Measurements from ENCODE around the gene UBN1.

UBN1 gene

DNA sequence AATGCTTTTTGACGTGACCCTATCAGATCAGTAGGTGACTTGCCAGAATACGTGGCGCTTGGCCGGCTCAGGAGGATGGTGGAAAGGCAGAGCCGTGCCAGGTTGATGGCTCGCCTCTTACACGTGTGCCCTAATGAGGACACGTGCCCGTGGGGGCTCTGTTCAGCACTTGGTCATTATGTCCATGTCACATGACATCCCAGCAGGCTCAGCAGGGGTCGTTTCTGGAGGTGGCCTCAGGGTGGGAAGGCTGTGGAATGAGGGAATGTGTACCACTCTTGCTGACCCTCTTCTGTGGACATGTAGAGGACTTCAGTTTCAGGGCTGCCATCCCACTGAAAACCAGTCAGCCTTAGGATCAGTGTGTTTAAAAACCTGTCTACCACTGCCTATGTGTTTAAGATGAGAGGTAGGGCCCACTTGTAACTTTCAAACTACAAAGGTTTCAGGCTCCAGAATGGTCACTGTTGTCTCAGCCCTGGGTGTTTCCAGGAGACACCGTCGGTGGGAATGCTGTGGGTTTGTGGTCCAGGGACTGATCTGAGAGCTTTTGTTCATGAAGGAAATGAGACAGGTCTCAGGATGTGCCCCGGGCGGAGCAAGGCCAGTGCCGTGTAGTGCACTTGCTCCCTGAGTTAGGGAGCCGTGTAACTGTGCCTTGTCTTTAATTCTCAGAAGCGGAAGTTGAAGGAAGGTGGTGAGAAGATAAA, 12.1 kb downstream of the UBN1 start:
- TF ChIP-seq, protein P1, sequence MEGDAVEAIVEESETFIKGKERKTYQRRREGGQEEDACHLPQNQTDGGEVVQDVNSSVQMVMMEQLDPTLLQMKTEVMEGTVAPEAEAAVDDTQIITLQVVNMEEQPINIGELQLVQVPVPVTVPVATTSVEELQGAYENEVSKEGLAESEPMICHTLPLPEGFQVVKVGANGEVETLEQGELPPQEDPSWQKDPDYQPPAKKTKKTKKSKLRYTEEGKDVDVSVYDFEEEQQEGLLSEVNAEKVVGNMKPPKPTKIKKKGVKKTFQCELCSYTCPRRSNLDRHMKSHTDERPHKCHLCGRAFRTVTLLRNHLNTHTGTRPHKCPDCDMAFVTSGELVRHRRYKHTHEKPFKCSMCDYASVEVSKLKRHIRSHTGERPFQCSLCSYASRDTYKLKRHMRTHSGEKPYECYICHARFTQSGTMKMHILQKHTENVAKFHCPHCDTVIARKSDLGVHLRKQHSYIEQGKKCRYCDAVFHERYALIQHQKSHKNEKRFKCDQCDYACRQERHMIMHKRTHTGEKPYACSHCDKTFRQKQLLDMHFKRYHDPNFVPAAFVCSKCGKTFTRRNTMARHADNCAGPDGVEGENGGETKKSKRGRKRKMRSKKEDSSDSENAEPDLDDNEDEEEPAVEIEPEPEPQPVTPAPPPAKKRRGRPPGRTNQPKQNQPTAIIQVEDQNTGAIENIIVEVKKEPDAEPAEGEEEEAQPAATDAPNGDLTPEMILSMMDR (IDR thresholded peaks at IDR 0.05; ENCODE audit: control insufficient read depth, extremely low read depth, insufficient read depth) = no peak
- no peak overlapping the region for H3K4me3 ChIP-seq (ENCODE audit: low read depth, low read length)
- no peak for DNase-seq (ENCODE audit: low read depth)

DNA sequence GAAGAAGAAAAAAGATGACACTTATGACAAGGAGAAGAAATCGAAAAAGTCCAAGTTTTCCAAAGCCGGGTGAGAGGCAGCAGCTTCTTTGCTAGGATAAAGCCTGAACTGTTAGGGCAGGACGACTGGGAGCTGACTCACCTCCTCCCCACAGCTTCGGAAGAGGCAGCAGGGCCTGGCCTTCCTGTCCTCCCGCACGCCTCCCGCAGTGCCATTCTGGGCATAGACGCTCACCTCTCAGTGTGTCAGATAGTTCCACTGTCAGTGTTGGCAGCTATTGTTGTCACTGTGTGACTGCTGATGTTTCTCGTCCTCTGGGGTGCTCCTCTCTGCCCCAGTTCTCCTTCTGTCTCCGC, 12.6 kb downstream of the UBN1 start:
- TF ChIP-seq, protein P1 (IDR thresholded peaks at IDR 0.05; ENCODE audit: control insufficient read depth, extremely low read depth, insufficient read depth) = no peak
- no peak for DNase-seq (ENCODE audit: low read depth)
- no peak overlapping the region for H3K4me3 ChIP-seq (ENCODE audit: low read depth, low read length)

DNA sequence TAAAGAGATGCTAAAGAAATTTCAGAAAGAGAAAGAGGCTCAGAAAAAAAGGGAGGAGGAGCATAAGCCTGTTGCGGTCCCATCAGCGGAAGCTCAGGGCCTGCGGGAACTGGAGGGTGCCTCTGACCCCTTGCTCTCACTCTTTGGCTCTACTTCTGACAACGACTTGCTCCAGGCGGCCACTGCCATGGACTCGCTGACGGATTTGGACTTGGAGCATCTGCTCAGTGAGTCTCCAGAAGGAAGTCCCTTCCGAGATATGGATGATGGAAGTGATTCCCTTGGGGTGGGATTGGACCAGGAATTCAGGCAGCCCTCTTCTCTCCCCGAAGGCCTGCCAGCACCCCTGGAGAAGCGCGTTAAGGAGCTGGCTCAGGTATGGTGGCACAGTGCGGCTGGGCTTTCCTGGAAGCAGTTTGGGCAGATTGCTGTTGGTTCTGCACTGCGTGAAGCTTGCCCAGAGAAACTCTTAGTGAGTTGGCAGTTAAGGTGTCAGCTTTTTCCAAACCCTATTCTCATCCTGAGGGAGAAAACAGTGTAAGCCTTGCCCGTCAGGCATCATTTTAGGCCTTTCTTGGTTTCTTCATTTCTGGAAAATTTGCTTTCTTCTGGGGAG, 13.6 kb downstream of the UBN1 start:
- H3K4me3 ChIP-seq (ENCODE audit: low read depth, low read length) = no peak overlapping the region
- DNase-seq (ENCODE audit: low read depth) = no peak
- TF ChIP-seq, protein P1 (IDR thresholded peaks at IDR 0.05; ENCODE audit: control insufficient read depth, extremely low read depth, insufficient read depth) = no peak

DNA sequence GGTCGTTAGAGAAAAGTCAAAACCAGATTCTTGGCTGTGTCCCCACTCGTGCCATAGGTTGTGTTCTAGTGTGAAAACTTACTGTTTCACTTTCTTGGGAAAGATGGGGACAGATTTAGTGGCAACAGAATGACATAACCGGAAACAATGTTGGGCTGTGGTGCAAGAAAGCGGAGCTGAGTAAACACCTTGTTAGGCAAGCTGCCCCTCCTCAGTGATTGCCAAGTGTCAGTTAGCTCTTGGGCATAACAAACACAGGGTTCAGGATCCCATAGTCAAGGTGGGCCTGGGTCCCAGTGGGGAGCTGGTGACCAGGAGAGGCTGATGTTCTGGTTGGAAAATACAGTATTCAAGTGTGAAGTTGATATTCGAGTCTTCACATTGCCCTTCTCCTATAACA, 15.4 kb downstream of the UBN1 start:
- TF ChIP-seq, protein P1 (IDR thresholded peaks at IDR 0.05; ENCODE audit: control insufficient read depth, extremely low read depth, insufficient read depth) = no peak
- H3K4me3 ChIP-seq (ENCODE audit: low read depth, low read length) = no peak overlapping the region
- peak; percentile 73 for DNase-seq (ENCODE audit: low read depth)

DNA sequence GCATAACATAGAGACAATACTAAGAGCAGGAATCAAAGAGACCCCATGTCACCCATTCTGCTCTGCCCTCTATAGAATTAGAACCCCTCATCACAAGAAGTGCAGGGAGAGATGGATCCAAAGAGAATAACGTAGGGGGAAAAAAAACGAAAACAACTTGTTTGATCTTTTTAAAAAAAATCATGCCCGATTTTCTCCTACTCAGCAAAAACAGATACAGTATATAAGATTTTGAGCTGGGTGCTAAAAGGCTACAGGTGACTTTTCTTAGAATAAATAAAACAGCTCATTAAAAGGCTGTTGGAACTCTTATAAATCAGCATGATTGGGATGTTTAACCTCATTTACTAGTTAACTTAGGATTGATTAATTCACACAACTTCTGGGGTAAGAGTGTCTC, 17.4 kb downstream of the UBN1 start:
- no peak overlapping the region for H3K4me3 ChIP-seq (ENCODE audit: low read depth, low read length)
- DNase-seq (ENCODE audit: low read depth) = no peak
- TF ChIP-seq, protein P1 (IDR thresholded peaks at IDR 0.05; ENCODE audit: control insufficient read depth, extremely low read depth, insufficient read depth) = no peak

DNA sequence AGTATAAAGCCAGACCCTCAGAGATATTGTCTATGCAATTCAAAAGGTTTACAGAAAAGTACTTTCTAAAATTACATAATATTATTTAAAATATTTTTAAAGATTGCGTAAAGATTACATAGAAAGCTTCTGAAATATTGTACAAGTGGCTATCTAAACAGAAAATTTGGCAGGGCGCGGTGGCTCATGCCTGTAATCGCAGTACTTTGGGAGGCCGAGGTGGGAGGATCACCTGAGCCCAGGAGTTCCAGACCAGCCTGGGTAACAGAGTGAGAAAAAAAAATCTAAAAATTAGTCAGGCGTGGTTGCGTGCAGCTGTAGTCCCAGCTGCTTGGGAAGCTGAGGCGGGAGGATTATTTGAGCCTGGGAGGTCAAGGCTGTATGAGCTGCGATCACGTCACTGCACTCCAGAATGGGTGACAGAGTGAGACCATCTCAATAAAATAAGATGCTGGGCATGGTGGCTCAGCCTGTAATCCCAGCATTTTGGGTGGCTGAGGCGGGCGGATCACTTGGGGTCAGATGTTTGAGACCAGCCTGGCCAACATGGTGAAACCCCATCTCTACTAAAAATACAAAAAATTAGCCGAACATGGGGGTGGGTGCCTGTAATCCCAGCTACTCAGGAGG, 18.1 kb downstream of the UBN1 start:
- H3K4me3 ChIP-seq (ENCODE audit: low read depth, low read length) = no peak overlapping the region
- no peak for DNase-seq (ENCODE audit: low read depth)
- TF ChIP-seq, protein P1 (IDR thresholded peaks at IDR 0.05; ENCODE audit: control insufficient read depth, extremely low read depth, insufficient read depth) = no peak
